AG10803 (cell line): ENCODE measurements around the gene ZNF148.

Source experiments
- DNase-seq: peaks from one replicate; pipeline ENCODE4 v3.0.0; 2010; ENCODE audit warnings: low read depth
- H3K4me3 ChIP-seq: 2 replicates; pipeline ENCODE4 v1.5.1; 2011; ENCODE audit warnings: mild to moderate bottlenecking, low read length, control low read depth
- TF ChIP-seq, protein P1 (sequence below): conservative IDR thresholded peaks from 2 replicates; pipeline ENCODE4 v1.5.1; 2011; ENCODE audit warnings: mild to moderate bottlenecking, low read length, control low read depth, inconsistent platforms

Gene ZNF148

DNA sequence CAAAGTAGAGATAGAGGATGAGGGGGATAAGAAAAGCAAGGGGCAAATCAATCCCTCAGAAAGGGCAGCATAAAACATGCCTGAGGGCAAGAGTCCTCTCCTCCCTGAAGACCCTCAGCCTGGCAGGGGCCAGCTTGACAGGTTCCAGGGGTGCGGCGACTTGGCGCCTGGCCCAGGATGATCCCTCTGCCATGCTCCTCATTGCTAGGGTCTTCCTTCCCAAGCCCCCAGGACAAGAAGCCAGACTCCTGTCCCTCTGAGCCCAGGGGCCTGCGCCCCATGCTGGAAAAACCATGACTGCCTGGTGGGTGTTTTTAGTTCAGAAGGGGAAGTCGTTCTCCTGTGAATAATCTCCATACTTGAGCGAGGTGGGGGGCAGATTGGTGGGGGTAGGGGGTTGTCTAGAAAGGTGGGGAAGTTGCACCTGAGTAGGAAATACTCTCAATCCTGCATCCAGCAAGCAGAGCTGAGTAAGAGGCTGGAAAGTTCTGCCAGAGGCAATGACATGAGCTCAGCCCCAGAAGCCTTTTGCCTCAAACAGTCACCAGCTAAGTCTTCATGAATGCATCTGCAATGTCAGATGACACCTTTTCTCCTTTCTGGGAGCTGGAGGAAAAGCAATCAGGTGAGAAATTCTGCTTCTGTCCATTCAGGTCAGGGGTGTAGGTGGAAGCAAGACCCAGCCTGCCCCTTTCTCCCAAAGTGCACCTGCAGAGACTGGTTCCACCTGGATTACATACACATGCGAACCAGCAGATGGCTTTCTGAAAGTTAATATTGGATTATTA, 180.9 kb downstream of the ZNF148 start:
- no peak for DNase-seq
- no peak overlapping the region for H3K4me3 ChIP-seq
- TF ChIP-seq, protein P1, sequence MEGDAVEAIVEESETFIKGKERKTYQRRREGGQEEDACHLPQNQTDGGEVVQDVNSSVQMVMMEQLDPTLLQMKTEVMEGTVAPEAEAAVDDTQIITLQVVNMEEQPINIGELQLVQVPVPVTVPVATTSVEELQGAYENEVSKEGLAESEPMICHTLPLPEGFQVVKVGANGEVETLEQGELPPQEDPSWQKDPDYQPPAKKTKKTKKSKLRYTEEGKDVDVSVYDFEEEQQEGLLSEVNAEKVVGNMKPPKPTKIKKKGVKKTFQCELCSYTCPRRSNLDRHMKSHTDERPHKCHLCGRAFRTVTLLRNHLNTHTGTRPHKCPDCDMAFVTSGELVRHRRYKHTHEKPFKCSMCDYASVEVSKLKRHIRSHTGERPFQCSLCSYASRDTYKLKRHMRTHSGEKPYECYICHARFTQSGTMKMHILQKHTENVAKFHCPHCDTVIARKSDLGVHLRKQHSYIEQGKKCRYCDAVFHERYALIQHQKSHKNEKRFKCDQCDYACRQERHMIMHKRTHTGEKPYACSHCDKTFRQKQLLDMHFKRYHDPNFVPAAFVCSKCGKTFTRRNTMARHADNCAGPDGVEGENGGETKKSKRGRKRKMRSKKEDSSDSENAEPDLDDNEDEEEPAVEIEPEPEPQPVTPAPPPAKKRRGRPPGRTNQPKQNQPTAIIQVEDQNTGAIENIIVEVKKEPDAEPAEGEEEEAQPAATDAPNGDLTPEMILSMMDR = no peak

DNA sequence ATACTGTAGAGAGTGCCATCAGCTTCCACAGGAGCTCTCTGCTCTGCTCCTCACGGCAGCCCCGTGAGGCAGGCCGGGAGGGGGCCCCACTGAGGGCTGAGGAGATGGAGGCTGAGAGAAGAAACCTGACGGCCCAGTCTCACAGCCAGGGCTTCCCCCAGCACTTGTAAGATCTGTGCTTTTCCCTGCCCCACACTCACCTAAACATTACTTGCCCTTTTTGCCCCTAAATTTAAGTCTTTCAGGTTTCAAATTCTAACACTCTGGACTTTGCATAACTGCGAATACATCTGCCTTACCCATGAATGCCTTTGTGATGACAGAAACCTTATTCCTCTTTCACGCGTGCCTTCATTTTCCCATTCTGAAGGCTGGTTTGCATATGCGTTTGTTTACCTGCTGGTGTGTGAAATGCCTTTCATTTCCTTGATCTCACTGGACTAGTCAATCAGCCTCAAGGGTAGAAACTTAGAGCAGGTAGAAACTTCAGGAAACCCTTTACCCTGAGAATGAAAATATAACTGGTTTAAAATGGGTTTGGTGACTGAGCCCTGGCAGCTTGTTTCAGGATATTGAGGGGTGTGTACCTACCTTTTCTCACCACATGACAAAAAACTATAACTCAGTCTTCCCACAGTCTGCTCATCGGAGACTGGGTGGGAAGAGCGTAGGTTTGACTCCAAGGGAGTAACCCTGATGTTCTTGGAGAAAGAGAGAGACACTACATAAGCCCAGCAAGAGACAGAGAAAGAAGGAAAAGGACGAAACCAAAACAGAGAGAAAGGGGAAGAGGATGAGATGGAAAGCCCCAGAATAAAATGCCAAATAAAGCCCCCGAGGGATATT, 182.7 kb downstream of the ZNF148 start:
- no peak overlapping the region for H3K4me3 ChIP-seq
- TF ChIP-seq, protein P1 = no peak

DNA sequence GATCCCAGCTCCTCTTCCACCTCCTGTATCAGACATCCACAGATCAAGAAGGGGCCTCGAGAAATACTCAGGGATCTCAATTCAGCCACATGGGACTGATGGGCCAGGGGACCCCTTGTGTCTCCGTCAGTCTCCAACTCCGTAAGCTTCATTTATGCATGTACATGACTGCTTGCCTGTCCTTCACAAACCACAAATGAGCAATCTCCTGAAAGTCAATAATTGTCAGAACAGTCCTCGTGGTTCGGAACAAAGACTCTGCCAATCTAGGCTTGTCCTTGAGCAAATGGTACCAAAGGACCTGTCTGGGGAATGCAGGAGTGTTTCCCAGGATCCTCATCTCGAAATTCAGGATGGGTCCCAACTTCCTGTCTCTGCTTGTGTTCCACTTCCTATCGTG, 183.4 kb downstream of the ZNF148 start:
- no peak overlapping the region for H3K4me3 ChIP-seq

More for the DNA sequence above, 182.7 kb downstream of the ZNF148 start:
- DNase-seq = no peak

DNA sequence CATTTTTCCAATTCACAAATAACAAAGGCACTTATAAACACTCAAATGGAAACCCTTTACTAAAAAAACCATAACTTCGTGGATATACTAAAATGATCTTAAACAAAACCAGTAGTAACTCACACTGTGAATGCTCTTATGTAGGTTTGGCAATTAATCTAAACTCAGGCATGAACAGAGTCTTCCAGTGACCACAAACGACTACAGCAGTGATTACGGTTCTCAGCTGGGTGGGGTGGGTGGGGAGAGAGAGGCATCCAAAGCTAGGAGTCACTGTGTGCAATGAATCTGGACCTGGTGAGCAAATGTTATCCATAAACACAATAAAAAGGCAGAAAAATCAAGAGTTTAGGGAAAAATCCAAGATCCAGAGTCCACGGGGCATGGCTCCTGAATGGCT, 183.9 kb downstream of the ZNF148 start:
- TF ChIP-seq, protein P1 = no peak
- DNase-seq = peak; percentile 55
- no peak overlapping the region for H3K4me3 ChIP-seq

More for the DNA sequence above, 183.4 kb downstream of the ZNF148 start:
- TF ChIP-seq, protein P1 = no peak
- no peak for DNase-seq

DNA sequence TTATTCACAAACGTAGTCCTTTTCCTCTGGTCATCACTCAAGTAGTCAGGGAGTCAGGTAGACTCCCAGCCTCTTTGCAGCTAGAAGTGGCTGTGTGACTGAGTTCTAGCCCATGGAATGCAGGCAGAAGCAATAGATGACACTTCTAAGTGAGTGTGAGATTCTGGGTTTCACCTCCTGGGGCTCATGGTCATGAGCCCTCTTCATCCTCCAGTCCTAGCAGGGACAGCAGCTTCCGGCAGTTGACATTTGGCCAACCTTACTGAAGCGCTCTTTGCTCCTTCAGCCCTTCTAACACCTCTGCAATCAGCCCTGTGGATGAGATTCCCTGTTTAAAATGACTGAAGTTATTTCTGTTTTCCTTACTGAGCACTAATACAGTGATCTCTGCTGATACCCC, 184.3 kb downstream of the ZNF148 start:
- TF ChIP-seq, protein P1 = no peak
- no peak for DNase-seq
- no peak overlapping the region for H3K4me3 ChIP-seq

DNA sequence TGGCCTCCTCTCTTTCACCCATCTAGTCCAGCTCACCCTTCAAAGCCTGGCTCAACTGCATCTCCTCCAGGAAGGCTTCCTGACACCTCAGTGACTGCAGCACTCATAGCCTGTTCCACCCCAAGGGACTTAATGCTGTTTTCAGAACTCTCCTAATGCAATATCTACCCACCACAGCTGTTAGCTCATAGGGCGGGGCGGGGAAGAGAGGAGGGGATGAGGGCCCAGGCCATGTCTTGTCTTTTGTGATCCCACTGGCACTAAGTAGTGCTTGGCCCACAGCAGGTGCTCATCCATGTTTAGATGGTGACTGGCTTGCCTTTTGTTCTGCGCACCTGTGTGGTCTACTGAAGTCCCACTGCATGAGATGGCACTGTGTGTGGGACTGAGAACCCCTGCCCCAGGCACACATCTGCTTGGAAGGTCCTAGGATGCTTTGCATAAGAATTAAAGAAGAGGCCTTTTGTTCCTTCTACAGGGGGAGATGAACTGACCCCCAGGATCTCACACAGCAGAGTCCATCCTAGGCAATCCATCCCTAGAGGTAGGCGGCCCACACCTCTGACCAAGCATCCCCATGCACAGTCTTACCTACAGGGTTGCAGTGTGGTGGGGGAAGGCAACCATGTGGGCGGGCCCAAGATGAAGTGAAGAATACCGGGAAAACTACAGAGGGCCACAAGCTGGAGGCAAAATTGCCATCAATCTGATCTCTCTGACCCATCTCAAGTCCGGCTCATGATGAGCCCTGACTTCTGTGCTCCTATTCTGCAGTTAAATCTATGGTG, 185.6 kb downstream of the ZNF148 start:
- H3K4me3 ChIP-seq = no peak overlapping the region
- TF ChIP-seq, protein P1 = no peak
- no peak for DNase-seq
